GM23338 (cell line): ENCODE results near the gene ARL4A. TPM values are rescaled to one million over a fixed set of nuclear protein-coding genes. Genes with fewer than 3 reads are reported as not detected.

Source experiments
- ATAC-seq: fragments of 200-7000 bp; cut with Tn5 transposase; 3 replicates; pipeline ENCODE4 v1.9.1; 2020
- DNase-seq: peaks from one replicate; pipeline ENCODE4 v3.0.0-alpha.2; 2015; ENCODE audit warnings: low spot score
- H2AFZ ChIP-seq: fragments of 200-600 bp; sonication (generic); 2 replicates; pipeline ENCODE4 v1.8.0; 2016; ENCODE audit warnings: antibody characterized with exemption, mild to moderate bottlenecking, moderate library complexity
- H3F3A ChIP-seq: fragments of 200-600 bp; sonication (generic); replicated peaks from 2 replicates; pipeline ENCODE4 v1.8.0; 2017; ENCODE audit warnings: antibody characterized with exemption, mixed run types, low read depth
- H3K27ac ChIP-seq: fragments of 200-600 bp; sonication (generic); 2 replicates; pipeline ENCODE4 v1.6.1; 2016; ENCODE audit warnings: low read depth
- H3K27me3 ChIP-seq: fragments of 200-600 bp; sonication (generic); 2 replicates; pipeline ENCODE4 v1.8.0; 2016; ENCODE audit warnings: mild to moderate bottlenecking, mixed run types, moderate library complexity; ENCODE audit not compliant: insufficient read depth
- H3K36me3 ChIP-seq: fragments of 200-600 bp; sonication (generic); 2 replicates; pipeline ENCODE4 v1.8.0; 2016; ENCODE audit warnings: mild to moderate bottlenecking; ENCODE audit not compliant: insufficient read depth
- H3K4me1 ChIP-seq: fragments of 200-600 bp; sonication (generic); 2 replicates; pipeline ENCODE4 v1.8.0; 2016; ENCODE audit warnings: mild to moderate bottlenecking, moderate library complexity; ENCODE audit not compliant: insufficient read depth
- H3K4me2 ChIP-seq: fragments of 200-600 bp; sonication (generic); 2 replicates; pipeline ENCODE4 v1.7.1; 2017; ENCODE audit warnings: mixed run types
- H3K4me3 ChIP-seq: fragments of 200-600 bp; sonication (generic); 2 replicates; pipeline ENCODE4 v1.6.1; 2016; ENCODE audit warnings: mixed run types
- H3K79me2 ChIP-seq: fragments of 200-600 bp; sonication (generic); replicated peaks from 2 replicates; pipeline ENCODE4 v1.8.0; 2017; ENCODE audit warnings: mild to moderate bottlenecking; ENCODE audit not compliant: insufficient read depth
- H3K9me2 ChIP-seq: fragments of 200-600 bp; sonication (generic); 2 replicates; pipeline ENCODE4 v1.8.0; 2017; ENCODE audit not compliant: insufficient read depth
- H4K20me1 ChIP-seq: fragments of 200-600 bp; sonication (generic); replicated peaks from 2 replicates; pipeline ENCODE4 v1.8.0; 2017; ENCODE audit warnings: mild to moderate bottlenecking; ENCODE audit not compliant: insufficient read depth
- H3K27ac Mint-ChIP-seq: 2 replicates; pipeline ENCODE4 v1.8.0; 2020; ENCODE audit warnings: inconsistent platforms, mild to moderate bottlenecking, moderate library complexity, mixed read lengths
- H3K27me3 Mint-ChIP-seq: 3 replicates; pipeline ENCODE4 v1.8.0; 2022; ENCODE audit warnings: low read depth, mild to moderate bottlenecking, moderate library complexity, mixed read lengths, inconsistent platforms; ENCODE audit not compliant: insufficient read depth, poor library complexity
- H3K36me3 Mint-ChIP-seq: 3 replicates; pipeline ENCODE4 v1.8.0; 2021; ENCODE audit warnings: low read depth, mild to moderate bottlenecking, inconsistent platforms, moderate library complexity, mixed read lengths
- H3K4me1 Mint-ChIP-seq: 3 replicates; pipeline ENCODE4 v1.8.0; 2020; ENCODE audit warnings: mild to moderate bottlenecking, inconsistent platforms, mixed read lengths
- H3K4me3 Mint-ChIP-seq: 3 replicates; pipeline ENCODE4 v1.8.0; 2021; ENCODE audit warnings: moderate library complexity, mild to moderate bottlenecking, inconsistent platforms, mixed read lengths
- H3K9me3 Mint-ChIP-seq: 3 replicates; pipeline ENCODE4 v1.8.0; 2020; ENCODE audit warnings: moderate library complexity, mild to moderate bottlenecking, inconsistent platforms, mixed read lengths
- POLR2AphosphoS5 ChIP-seq: IDR thresholded peaks from 2 replicates; pipeline ENCODE4 v1.6.1; 2016; ENCODE audit warnings: antibody characterized with exemption, low read depth
- REST ChIP-seq: IDR thresholded peaks from one replicate; pipeline ENCODE4 v1.6.1; 2018; ENCODE audit warnings: antibody characterized with exemption; ENCODE audit not compliant: unreplicated experiment
- STAT1 ChIP-seq: IDR thresholded peaks from one replicate; pipeline ENCODE4 v1.6.1; 2016; ENCODE audit warnings: antibody characterized with exemption; ENCODE audit not compliant: unreplicated experiment
- ZNF114 ChIP-seq: fragments of 250-450 bp; sonication (Bioruptor Pico); IDR thresholded peaks from 2 replicates; pipeline ENCODE4 v1.5.0; 2020; ENCODE audit warnings: mild to moderate bottlenecking, moderate library complexity
- polyA plus RNA-seq: library from polyadenylated mRNA; unstranded; fragments of >200 nt; fragmentation: Nextera tagmentation; extraction: Ambion mirVana; gene quantifications from 2 replicates; pipeline ENCODE4 v1.2.1, GENCODE V29; 2016
- total RNA-seq: library from RNA; depleted of rRNA; stranded (reverse); fragments of >200 nt; shearing (Covaris generic); gene quantifications from 2 replicates; pipeline ENCODE4 v1.2.3, GENCODE V29; 2014
- TF ChIP-seq, protein P1 (sequence below), 2 experiments: fragments of 200-600 bp in 1 of 2; sonication (generic) in 1 of 2; conservative IDR thresholded peaks; 2 replicates each; pipeline versions ENCODE4 v1.5.1 to v1.6.1; 2016 to 2017; ENCODE audit warnings: antibody characterized with exemption in 2 of 2, low read depth in 2 of 2, mild to moderate bottlenecking in 2 of 2, moderate library complexity in 1 of 2
- TF ChIP-seq, protein P2 (sequence below): IDR thresholded peaks from 2 replicates; pipeline ENCODE4 v1.6.1; 2016; ENCODE audit warnings: antibody characterized with exemption

Gene ARL4A
- total and polyA plus RNA-seq, 2 experiments from 2014 or later: 48.9 to 82.5 TPM

GRCh38 chr7:12647364-12648219, 39.8 kb upstream of the ARL4A start (continued):
- TF ChIP-seq REST: no peak
- TF ChIP-seq POLR2AphosphoS5: no peak
- TF ChIP-seq, protein P1, sequence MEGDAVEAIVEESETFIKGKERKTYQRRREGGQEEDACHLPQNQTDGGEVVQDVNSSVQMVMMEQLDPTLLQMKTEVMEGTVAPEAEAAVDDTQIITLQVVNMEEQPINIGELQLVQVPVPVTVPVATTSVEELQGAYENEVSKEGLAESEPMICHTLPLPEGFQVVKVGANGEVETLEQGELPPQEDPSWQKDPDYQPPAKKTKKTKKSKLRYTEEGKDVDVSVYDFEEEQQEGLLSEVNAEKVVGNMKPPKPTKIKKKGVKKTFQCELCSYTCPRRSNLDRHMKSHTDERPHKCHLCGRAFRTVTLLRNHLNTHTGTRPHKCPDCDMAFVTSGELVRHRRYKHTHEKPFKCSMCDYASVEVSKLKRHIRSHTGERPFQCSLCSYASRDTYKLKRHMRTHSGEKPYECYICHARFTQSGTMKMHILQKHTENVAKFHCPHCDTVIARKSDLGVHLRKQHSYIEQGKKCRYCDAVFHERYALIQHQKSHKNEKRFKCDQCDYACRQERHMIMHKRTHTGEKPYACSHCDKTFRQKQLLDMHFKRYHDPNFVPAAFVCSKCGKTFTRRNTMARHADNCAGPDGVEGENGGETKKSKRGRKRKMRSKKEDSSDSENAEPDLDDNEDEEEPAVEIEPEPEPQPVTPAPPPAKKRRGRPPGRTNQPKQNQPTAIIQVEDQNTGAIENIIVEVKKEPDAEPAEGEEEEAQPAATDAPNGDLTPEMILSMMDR (conservative IDR thresholded peaks at IDR 0.05; ENCODE audit: low read depth in 2 of 2): no peak

DNA sequence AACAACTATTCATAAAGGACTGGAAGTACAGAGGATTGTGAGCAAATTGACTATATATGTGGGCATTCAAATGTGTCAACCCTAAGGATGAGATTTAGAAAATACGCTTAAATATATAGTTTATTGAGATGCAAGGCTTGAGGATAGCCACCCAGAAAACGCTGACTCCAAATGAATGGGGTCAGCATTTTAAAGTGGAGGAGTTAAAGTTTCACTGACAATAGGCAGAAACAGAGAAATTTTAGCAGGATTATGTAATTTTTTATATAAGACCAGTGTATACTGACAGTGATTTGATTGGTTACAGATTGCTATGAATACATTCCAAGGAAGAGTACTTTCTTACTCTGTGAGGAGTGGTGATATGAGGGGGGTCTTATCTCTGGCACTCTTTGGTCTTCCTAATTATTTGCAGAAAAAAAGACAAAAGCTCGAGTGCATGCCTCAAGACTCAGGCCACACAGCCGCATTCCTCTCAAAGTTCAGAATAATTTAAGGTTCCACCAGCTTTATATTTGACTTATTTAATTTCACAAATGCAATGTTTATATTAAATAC, 38.6 kb upstream of the ARL4A start:
- no peak overlapping the region for H3K4me2 ChIP-seq
- no peak overlapping the region for H2AFZ ChIP-seq
- no peaks in the 10 kb centered on the region for H3K9me2 ChIP-seq
- H3K4me3 ChIP-seq: no peak overlapping the region
- H3F3A ChIP-seq: no peaks in the 10 kb centered on the region
- H3K4me1 ChIP-seq: peaks cover 20% of the 10 kb centered on the region
- Mint-ChIP-seq H3K27me3 (no peaks in the 10 kb centered on the region), H3K9me3 (no peaks in the 10 kb centered on the region), H3K4me1 (peaks cover 18% of the 10 kb centered on the region), H3K27ac (no peak overlapping the region; the same call in 1 of the 2 replicates), H3K36me3 (no peaks in the 10 kb centered on the region), H3K4me3 (no peak overlapping the region)
- H3K27me3 ChIP-seq: no peaks in the 10 kb centered on the region
- ATAC-seq (peak; percentile 70), DNase-seq (peak; percentile 47)
- H4K20me1 ChIP-seq: no peaks in the 10 kb centered on the region
- H3K27ac ChIP-seq: no peak overlapping the region
- no peaks in the 10 kb centered on the region for H3K36me3 ChIP-seq
- H3K79me2 ChIP-seq: no peaks in the 10 kb centered on the region
- TF ChIP-seq, protein P2, sequence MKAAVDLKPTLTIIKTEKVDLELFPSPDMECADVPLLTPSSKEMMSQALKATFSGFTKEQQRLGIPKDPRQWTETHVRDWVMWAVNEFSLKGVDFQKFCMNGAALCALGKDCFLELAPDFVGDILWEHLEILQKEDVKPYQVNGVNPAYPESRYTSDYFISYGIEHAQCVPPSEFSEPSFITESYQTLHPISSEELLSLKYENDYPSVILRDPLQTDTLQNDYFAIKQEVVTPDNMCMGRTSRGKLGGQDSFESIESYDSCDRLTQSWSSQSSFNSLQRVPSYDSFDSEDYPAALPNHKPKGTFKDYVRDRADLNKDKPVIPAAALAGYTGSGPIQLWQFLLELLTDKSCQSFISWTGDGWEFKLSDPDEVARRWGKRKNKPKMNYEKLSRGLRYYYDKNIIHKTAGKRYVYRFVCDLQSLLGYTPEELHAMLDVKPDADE: no peak
- TF ChIP-seq ZNF114 (CRISPR knock-in tag) (0 out of 2 replicates have a peak, but pooled peaks have one; percentile 14), STAT1 (no peak), POLR2AphosphoS5 (no peak), REST (no peak)
